ENCODE data around the gene M1AP. TPM values are rescaled to one million over a fixed set of nuclear protein-coding genes. Genes with fewer than 3 reads are reported as not detected.

Gene M1AP
- total RNA-seq, 1 experiment from 2014 or later: not detected

GRCh38 chr2:74567881-74568280 lies 80.2 kb downstream of the M1AP start:
- ChIA-PET POLR2A (no interaction called here), CTCF (no interaction called here)
- no peaks in the 10 kb centered on the region for H3K36me3 ChIP-seq (ENCODE audit: control insufficient read depth, insufficient read depth, low read length)
- no TSS peak for BruUV-seq (replicated peaks)
- no peak overlapping the region for H3K4me3 ChIP-seq (ENCODE audit: low read depth in 2 of 2, low read length in 2 of 2)
- no peak for ATAC-seq
- no peak overlapping the region for H3K27ac ChIP-seq (ENCODE audit: low read length)
- intact Hi-C loops (cut with micrococcal nuclease; ENCODE audit: unreplicated experiment): no loop called here
- H3K4me1 ChIP-seq (ENCODE audit: control insufficient read depth, insufficient read depth, low read length): no peaks in the 10 kb centered on the region
- H3K9me3 ChIP-seq (ENCODE audit: control insufficient read depth, insufficient read depth, low read depth, low read length): no peaks in the 10 kb centered on the region
- H3K27me3 ChIP-seq (ENCODE audit: control insufficient read depth, insufficient read depth, low read length): peaks cover 2% of the 10 kb centered on the region; the same call in 1 of the 2 replicates
- TF ChIP-seq POLR2AphosphoS5 (IDR thresholded peaks at IDR 0.05; ENCODE audit: low read depth, low read length) (no peak), REST (IDR thresholded peaks at IDR 0.05; ENCODE audit: insufficient read depth in 1 of 2, low read depth in 2 of 2, low read length in 1 of 2) (no peak), CTCF (IDR thresholded peaks at IDR 0.05) (no peak), TCF7L2 (IDR thresholded peaks at IDR 0.05; ENCODE audit: low read depth, low read length) (no peak), SIN3A (IDR thresholded peaks at IDR 0.05; ENCODE audit: borderline replicate concordance, insufficient read depth, low read depth, low read length) (no peak)
- no peak for DNase-seq (ENCODE audit: low read depth, low spot score)
- in situ Hi-C loops (cut with HindIII; ENCODE audit: low pct_unique_long_range_greater_than_20kb, low sequenced_read_pairs): no loop called here

- no TSS peak for BruUV-seq (replicated peaks)
- ChIA-PET CTCF (no interaction called here), POLR2A (no interaction called here)
- Histone ChIP-seq H3K27ac (ENCODE audit: low read length) (no peak overlapping the region), H3K4me1 (ENCODE audit: control insufficient read depth, insufficient read depth, low read length) (no peaks in the 10 kb centered on the region), H3K4me3 (ENCODE audit: low read depth in 2 of 2, low read length in 2 of 2) (no peak overlapping the region), H3K27me3 (ENCODE audit: control insufficient read depth, insufficient read depth, low read length) (peaks cover 2% of the 10 kb centered on the region; the same call in 1 of the 2 replicates), H3K9me3 (ENCODE audit: control insufficient read depth, insufficient read depth, low read depth, low read length) (no peaks in the 10 kb centered on the region), H3K36me3 (ENCODE audit: control insufficient read depth, insufficient read depth, low read length) (no peaks in the 10 kb centered on the region)
- intact Hi-C loops (cut with micrococcal nuclease; ENCODE audit: unreplicated experiment): no loop called here
- no peak for ATAC-seq
- in situ Hi-C loops (cut with HindIII; ENCODE audit: low pct_unique_long_range_greater_than_20kb, low sequenced_read_pairs): no loop called here
- DNase-seq (ENCODE audit: low read depth, low spot score): no peak
- TF ChIP-seq CTCF (IDR thresholded peaks at IDR 0.05): no peak
- TF ChIP-seq POLR2AphosphoS5 (IDR thresholded peaks at IDR 0.05; ENCODE audit: low read depth, low read length): no peak
- no peak for TF ChIP-seq TCF7L2 (IDR thresholded peaks at IDR 0.05; ENCODE audit: low read depth, low read length)
- TF ChIP-seq SIN3A (IDR thresholded peaks at IDR 0.05; ENCODE audit: borderline replicate concordance, insufficient read depth, low read depth, low read length): no peak
- TF ChIP-seq REST (IDR thresholded peaks at IDR 0.05; ENCODE audit: insufficient read depth in 1 of 2, low read depth in 2 of 2, low read length in 1 of 2): no peak
Measured at GRCh38 chr2:74566754-74567085, 81.4 kb downstream of the M1AP start.

All from Panc1 (cell line).